IMR-90 (cell line): ENCODE data around the gene CMKLR1. TPM values are rescaled to one million over a fixed set of nuclear protein-coding genes. Genes with fewer than 3 reads are reported as not detected.

Experiments
- ATAC-seq: fragments of 200-7000 bp; cut with Tn5 transposase; 2 replicates; pipeline ENCODE4 v1.9.1; 2020; ENCODE audit warnings: low read depth, mild to moderate bottlenecking, moderate library complexity
- Bru-seq: library from RNA; stranded (reverse); fragments of 400-500 nt; gene quantifications from one replicate; lab custom pipeline; 2021; lab: Mats Ljungman, UMichigan
- BruChase-seq, 2 experiments: library from RNA; stranded (reverse); fragments of 400-500 nt; gene quantifications; one replicate each; lab custom pipeline; 2021; lab: Mats Ljungman, UMichigan
- BruUV-seq: library from RNA; stranded (reverse); fragments of 400-500 nt; replicated peaks from 2 replicates; lab custom pipeline; 2021; lab: Mats Ljungman, UMichigan
- CTCF ChIA-PET: fragments of 300-600 bp; formaldehyde crosslinking; extraction: SDS; loops from one replicate; lab custom pipeline; 2021; ENCODE audit warnings: antibody characterized with exemption; lab: Yijun Ruan, JAX
- POLR2A ChIA-PET: fragments of 300-600 bp; sonication (Branson Sonifier 250); formaldehyde crosslinking; loops from one replicate; lab custom pipeline; 2022; ENCODE audit warnings: antibody characterized with exemption; ENCODE audit not compliant: unreplicated experiment; lab: Charles Lee
- DNase-seq: peaks from one replicate; pipeline ENCODE4 v3.0.0; 2013
- H2AFZ ChIP-seq: replicated peaks from 2 replicates; pipeline ENCODE3; 2013; ENCODE audit warnings: low read length, mild to moderate bottlenecking; ENCODE audit not compliant: poor library complexity
- H2AK5ac ChIP-seq: 2 replicates; pipeline ENCODE4 v1.6.1; 2013; ENCODE audit warnings: low read depth, low read length, inconsistent platforms
- H2AK9ac ChIP-seq: replicated peaks from 2 replicates; pipeline ENCODE3; 2013; ENCODE audit warnings: mild to moderate bottlenecking, low read depth, low read length, moderate library complexity; ENCODE audit not compliant: poor library complexity
- H2BK120ac ChIP-seq: 2 replicates; pipeline ENCODE4 v1.6.1; 2013; ENCODE audit warnings: low read depth, low read length, inconsistent platforms
- H2BK15ac ChIP-seq: 3 replicates; pipeline ENCODE4 v1.6.1; 2013; ENCODE audit warnings: low read depth, low read length, inconsistent platforms
- H2BK20ac ChIP-seq: 2 replicates; pipeline ENCODE4 v1.6.1; 2013; ENCODE audit warnings: low read depth, mild to moderate bottlenecking, inconsistent platforms, low read length, moderate library complexity
- H2BK5ac ChIP-seq: 2 replicates; pipeline ENCODE4 v1.6.1; 2013; ENCODE audit warnings: mild to moderate bottlenecking, low read depth, low read length, inconsistent platforms; ENCODE audit not compliant: poor library complexity, severe bottlenecking
- H3K14ac ChIP-seq: replicated peaks from 2 replicates; pipeline ENCODE4 v1.6.1; 2013; ENCODE audit warnings: low read depth, low read length, inconsistent platforms
- H3K18ac ChIP-seq: 2 replicates; pipeline ENCODE4 v1.6.1; 2013; ENCODE audit warnings: low read depth, low read length, control low read depth
- H3K23ac ChIP-seq: 2 replicates; pipeline ENCODE4 v1.6.1; 2013; ENCODE audit warnings: low read depth, low read length, inconsistent platforms
- H3K27ac ChIP-seq: 2 replicates; pipeline ENCODE4 v1.5.1; 2013; ENCODE audit warnings: mild to moderate bottlenecking, control low read depth, low read length; ENCODE audit not compliant: insufficient read depth
- H3K27me3 ChIP-seq: 2 replicates; pipeline ENCODE4 v1.6.1; 2013; ENCODE audit warnings: low read length; ENCODE audit not compliant: control insufficient read depth, insufficient read depth
- H3K36me3 ChIP-seq: 2 replicates; pipeline ENCODE4 v1.6.1; 2013; ENCODE audit warnings: low read length, mixed read lengths; ENCODE audit not compliant: control insufficient read depth, insufficient read depth
- H3K4ac ChIP-seq: 2 replicates; pipeline ENCODE4 v1.6.1; 2013; ENCODE audit warnings: low read depth, low read length, inconsistent platforms
- H3K4me1 ChIP-seq: 2 replicates; pipeline ENCODE4 v1.6.1; 2013; ENCODE audit warnings: low read length, mixed read lengths; ENCODE audit not compliant: control insufficient read depth, insufficient read depth
- H3K4me2 ChIP-seq: 2 replicates; pipeline ENCODE4 v1.6.1; 2013; ENCODE audit warnings: low read depth, mild to moderate bottlenecking, control low read depth, low read length, moderate library complexity
- H3K4me3 ChIP-seq: 2 replicates; pipeline ENCODE4 v1.5.1; 2013; ENCODE audit warnings: low read depth, mild to moderate bottlenecking, control low read depth, low read length, moderate library complexity; ENCODE audit not compliant: insufficient read depth
- H3K56ac ChIP-seq: 2 replicates; pipeline ENCODE4 v1.6.1; 2013; ENCODE audit warnings: low read length, inconsistent platforms; ENCODE audit not compliant: insufficient read depth; ENCODE audit errors: extremely low read depth
- H3K79me1 ChIP-seq, 2 experiments: 2 replicates each; pipeline ENCODE4 v1.6.1; 2013; ENCODE audit warnings: low read length in 2 of 2, inconsistent platforms in 1 of 2, low read depth in 1 of 2
- H3K9ac ChIP-seq: 2 replicates; pipeline ENCODE4 v1.6.1; 2013; ENCODE audit warnings: low read depth, low read length, control low read depth
- H3K9me1 ChIP-seq: 2 replicates; pipeline ENCODE4 v1.6.1; 2013; ENCODE audit warnings: low read length, inconsistent platforms; ENCODE audit not compliant: insufficient read depth
- H3K9me3 ChIP-seq: 2 replicates; pipeline ENCODE4 v1.6.1; 2013; ENCODE audit warnings: low read length; ENCODE audit not compliant: control insufficient read depth, insufficient read depth
- H4K20me1 ChIP-seq: 2 replicates; pipeline ENCODE4 v1.6.1; 2013; ENCODE audit warnings: low read length, inconsistent platforms; ENCODE audit not compliant: insufficient read depth
- H4K5ac ChIP-seq: 2 replicates; pipeline ENCODE4 v1.6.1; 2013; ENCODE audit warnings: mild to moderate bottlenecking, low read depth, low read length, control low read depth
- H4K8ac ChIP-seq, 2 experiments: 2 replicates each; pipeline ENCODE4 v1.6.1; 2013; ENCODE audit warnings: low read depth in 2 of 2, low read length in 2 of 2, control low read depth in 1 of 2, inconsistent platforms in 1 of 2
- H4K91ac ChIP-seq: 2 replicates; pipeline ENCODE4 v1.6.1; 2013; ENCODE audit warnings: low read depth, low read length, inconsistent platforms; ENCODE audit not compliant: insufficient read depth
- BHLHE40 ChIP-seq: fragments of 150-350 bp; IDR thresholded peaks from 2 replicates; pipeline ENCODE4 v1.6.1; 2016; ENCODE audit warnings: mild to moderate bottlenecking, low read depth, low read length
- CHD1 ChIP-seq: IDR thresholded peaks from 2 replicates; pipeline ENCODE4 v1.6.1; 2012; ENCODE audit warnings: low read depth, low read length, improper control_type of control experiment
- FOS ChIP-seq: fragments of 150-350 bp; IDR thresholded peaks from 2 replicates; pipeline ENCODE4 v1.6.1; 2016; ENCODE audit warnings: low read depth, low read length
- MAFK ChIP-seq: IDR thresholded peaks from 2 replicates; pipeline ENCODE4 v1.6.1; 2012; ENCODE audit warnings: low read depth, low read length, improper control_type of control experiment
- MAZ ChIP-seq: IDR thresholded peaks from 2 replicates; pipeline ENCODE4 v1.6.1; 2012; ENCODE audit warnings: low read depth, mild to moderate bottlenecking, low read length, improper control_type of control experiment, moderate library complexity, borderline replicate concordance
- NFE2L2 ChIP-seq: fragments of 150-350 bp; IDR thresholded peaks from 2 replicates; pipeline ENCODE4 v1.6.1; 2016; ENCODE audit warnings: low read depth, mild to moderate bottlenecking, low read length
- POLR2A ChIP-seq: IDR thresholded peaks from 2 replicates; pipeline ENCODE4 v1.6.1; 2012; ENCODE audit warnings: mild to moderate bottlenecking, low read depth, low read length
- RFX5 ChIP-seq: IDR thresholded peaks from 2 replicates; pipeline ENCODE4 v1.8.0; 2012; ENCODE audit warnings: low read depth, mild to moderate bottlenecking, low read length, moderate library complexity
- USF2 ChIP-seq: fragments of 150-350 bp; IDR thresholded peaks from 2 replicates; pipeline ENCODE4 v1.6.1; 2017; ENCODE audit warnings: mild to moderate bottlenecking, antibody characterized with exemption, low read length, low read depth
- WGBS, 2 experiments: methylation state at CpG; one replicate each; pipeline versions ENCODE4 v1.1.5 to v1.1.7; 2013; ENCODE audit warnings: missing lambda C conversion rate in 2 of 2; ENCODE audit not compliant: insufficient read length in 1 of 2; ENCODE audit errors: extremely low coverage in 2 of 2; 5-methylcytosine and 5-hydroxymethylcytosine counted together
- dilution Hi-C: fragments of 300-500 bp; cut with HindIII; formaldehyde crosslinking; loops from one replicate; pipeline ENCODE4 v1.14.3; 2018; ENCODE audit warnings: low sequenced_read_pairs; ENCODE audit not compliant: unreplicated experiment
- in situ Hi-C: fragments of 300-500 bp; cut with MboI; formaldehyde crosslinking; loops from 3 replicates; pipeline ENCODE4 v1.14.3; 2019; ENCODE audit warnings: low sequenced_read_pairs, inconsistent platforms, mixed read lengths
- intact Hi-C: fragments of 100-400 bp; cut with micrococcal nuclease; formaldehyde crosslinking; loops from 2 replicates; pipeline ENCODE4 v1.10.0; 2022
- long read RNA-seq: library from polyadenylated mRNA; unstranded; transcript quantifications from one replicate; pipeline ENCODE4 v2.0.0, GENCODE V29; 2021; ENCODE audit not compliant: unreplicated experiment
- polyA plus RNA-seq, 3 experiments: library from polyadenylated mRNA; depleted of rRNA; stranded (reverse); fragments of >200 nt; gene quantifications; 2 replicates each; pipeline ENCODE4 v1.2.3, GENCODE V29; 2012; ENCODE audit warnings: low replicate concordance in 1 of 3
- total RNA-seq: library from RNA; depleted of rRNA; stranded (reverse); fragments of >200 nt; gene quantifications from 2 replicates; pipeline ENCODE4 v1.2.3, GENCODE V29; 2012; rRNA removed

CMKLR1 gene
- not detected in 2 replicates for total RNA-seq
- polyA plus RNA-seq (2012; rRNA removed), result not detected in 2 replicates
- polyA plus RNA-seq (2012; cell fraction: cytosol; rRNA removed), result not detected in 2 replicates
- not detected in 2 replicates for polyA plus RNA-seq (2012; cell fraction: nucleus; rRNA removed; ENCODE audit: low replicate concordance)
- Bru-seq, nascent RNA, result percentile 4 among the genes with signal in this experiment
- percentile 3 among the genes with signal in this experiment for BruChase-seq, experiment 1, labeled RNA remaining after a 6-hour chase
- BruChase-seq, experiment 2, labeled RNA remaining after a 2-hour chase, result percentile 7 among the genes with signal in this experiment
- long read RNA-seq, result 0 reads

DNA sequence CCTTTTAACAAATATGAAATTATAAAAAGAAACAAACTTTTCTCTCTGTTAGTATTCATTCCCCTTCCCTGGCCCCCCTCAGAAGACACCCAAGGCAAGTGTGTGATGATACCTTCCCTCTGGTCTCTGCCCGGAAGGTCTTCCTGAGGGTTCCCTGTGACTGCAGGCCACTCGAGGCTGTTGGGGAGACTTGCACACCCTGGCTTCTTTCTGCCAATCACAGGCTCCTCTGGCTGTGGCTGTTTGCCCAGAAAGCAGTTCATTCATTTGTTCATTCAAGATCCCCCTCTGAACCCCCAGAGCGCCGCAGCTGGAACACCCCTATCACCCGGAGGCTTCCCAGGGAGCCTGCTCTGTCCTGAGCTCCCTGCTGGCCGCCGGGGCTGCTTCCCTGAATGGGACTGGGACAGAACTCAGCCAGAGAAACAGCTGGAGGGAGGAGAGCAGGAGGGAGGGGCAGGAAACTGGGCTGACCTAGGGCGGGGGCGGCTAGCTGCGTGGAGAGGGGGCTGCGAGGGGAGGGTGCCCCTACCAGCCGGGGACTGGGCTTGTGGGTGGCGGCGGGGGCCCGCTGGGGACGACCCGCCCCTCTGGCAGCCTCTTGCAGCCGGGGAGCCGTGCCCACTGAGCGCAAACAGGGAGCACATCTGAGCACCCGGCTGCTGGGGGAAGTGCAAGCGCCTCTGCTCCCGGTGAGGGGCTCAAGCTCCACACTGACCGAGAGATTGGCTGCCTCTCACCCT is at the start of gene CMKLR1:
Gene CMKLR1, minus strand, starts transcription at position 397 of the 743 bp plus-strand sequence. CDS start 45,720 bp downstream, outside the sequence.
- H3K14ac ChIP-seq, result no peak within 1 kb of the TSS
- no peaks in the 10 kb centered on the region for H3K9me1 ChIP-seq
- H3K56ac ChIP-seq, result no peak within 1 kb of the TSS
- DNase-seq, result no peak
- H2BK120ac ChIP-seq, result no peak within 1 kb of the TSS
- in situ Hi-C loops, result no loop called here
- H3K79me1 ChIP-seq, result no peaks in the 10 kb centered on the region
- no peak within 1 kb of the TSS for H4K5ac ChIP-seq
- H3K18ac ChIP-seq, result no peak within 1 kb of the TSS
- no peak within 1 kb of the TSS for H4K91ac ChIP-seq
- H3K9ac ChIP-seq, result no peak within 1 kb of the TSS
- H3K4me2 ChIP-seq, result no peak within 1 kb of the TSS
- no peak within 1 kb of the TSS for H3K23ac ChIP-seq
- H3K4me3 ChIP-seq, result no peak within 1 kb of the TSS
- H2BK15ac ChIP-seq, result no peak within 1 kb of the TSS
- H3K27me3 ChIP-seq, result peaks cover 9% of the 10 kb centered on the region; the same call in 1 of the 2 replicates
- TF ChIP-seq MAZ, result no peak
- no peak for TF ChIP-seq RFX5
- no peak for TF ChIP-seq POLR2A
- no peak for TF ChIP-seq MAFK
- TF ChIP-seq USF2, result no peak
- no peak for TF ChIP-seq NFE2L2
- TF ChIP-seq CHD1, result no peak
- TF ChIP-seq BHLHE40, result no peak
- no peak for TF ChIP-seq FOS
- POLR2A ChIA-PET, result no interaction called here
- H2AFZ ChIP-seq, result no peak within 1 kb of the TSS
- dilution Hi-C loops, result no loop called here
- ATAC-seq, result no peak
- H2BK5ac ChIP-seq, result no peak within 1 kb of the TSS
- no peaks in the 10 kb centered on the region for H4K20me1 ChIP-seq
- H3K4ac ChIP-seq, result no peak within 1 kb of the TSS
- no peak within 1 kb of the TSS for H3K27ac ChIP-seq
- intact Hi-C loops, result no loop called here
- no peaks in the 10 kb centered on the region for H3K9me3 ChIP-seq
- no peak within 1 kb of the TSS for H2BK20ac ChIP-seq
- H4K8ac ChIP-seq, result no peak within 1 kb of the TSS
- BruUV-seq, result no TSS peak
- WGBS, 2 experiments, result 0% methylated on average over 6 of the region's 24 CpGs; no CpG with 5 or more reads in 1 of the 2 experiments
- no peaks in the 10 kb centered on the region for H3K4me1 ChIP-seq
- CTCF ChIA-PET, result no interaction called here
- no peak within 1 kb of the TSS for H2AK5ac ChIP-seq
- H3K36me3 ChIP-seq, result no peaks in the 10 kb centered on the region
- H2AK9ac ChIP-seq, result no peak within 1 kb of the TSS
